ENCODE results near the gene LRTM1. TPM values are rescaled to one million over a fixed set of nuclear protein-coding genes. Genes with fewer than 3 reads are reported as not detected.

Gene LRTM1
- total and polyA plus RNA-seq, 2 of the 13 experiments (the other 11 are each of a cell fraction or from before 2014, with no cell fraction given): not detected

GRCh38 chr3:54918516-54918915, 9.3 kb downstream of the LRTM1 start:
- POLR2A ChIA-PET: no interaction called here
- CTCF ChIA-PET (ENCODE audit: low intra/inter-chr PET ratio, low total read pairs): no interaction called here
- DNase-seq (ENCODE audit: low spot score): no peak
- BruUV-seq (replicated peaks): no TSS peak
- TF ChIP-seq, protein P1, sequence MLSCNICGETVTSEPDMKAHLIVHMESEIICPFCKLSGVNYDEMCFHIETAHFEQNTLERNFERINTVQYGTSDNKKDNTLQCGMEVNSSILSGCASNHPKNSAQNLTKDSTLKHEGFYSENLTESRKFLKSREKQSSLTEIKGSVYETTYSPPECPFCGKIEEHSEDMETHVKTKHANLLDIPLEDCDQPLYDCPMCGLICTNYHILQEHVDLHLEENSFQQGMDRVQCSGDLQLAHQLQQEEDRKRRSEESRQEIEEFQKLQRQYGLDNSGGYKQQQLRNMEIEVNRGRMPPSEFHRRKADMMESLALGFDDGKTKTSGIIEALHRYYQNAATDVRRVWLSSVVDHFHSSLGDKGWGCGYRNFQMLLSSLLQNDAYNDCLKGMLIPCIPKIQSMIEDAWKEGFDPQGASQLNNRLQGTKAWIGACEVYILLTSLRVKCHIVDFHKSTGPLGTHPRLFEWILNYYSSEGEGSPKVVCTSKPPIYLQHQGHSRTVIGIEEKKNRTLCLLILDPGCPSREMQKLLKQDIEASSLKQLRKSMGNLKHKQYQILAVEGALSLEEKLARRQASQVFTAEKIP (CRISPR knock-in tag; IDR thresholded peaks at IDR 0.05; ENCODE audit: borderline replicate concordance): no peak
- TF ChIP-seq ZNF597 (CRISPR knock-in tag; IDR thresholded peaks at IDR 0.05) (no peak), MATR3 (CRISPR knock-in tag; IDR thresholded peaks at IDR 0.05) (no peak), SKIL (CRISPR knock-in tag; IDR thresholded peaks at IDR 0.05; ENCODE audit: borderline replicate concordance) (no peak), SNAI1 (CRISPR knock-in tag; IDR thresholded peaks at IDR 0.05; ENCODE audit: borderline replicate concordance) (no peak), ZNF720 (CRISPR knock-in tag; IDR thresholded peaks at IDR 0.05) (no peak), PHF8 (CRISPR knock-in tag; IDR thresholded peaks at IDR 0.05) (no peak), ZNF572 (CRISPR knock-in tag; IDR thresholded peaks at IDR 0.05) (no peak), ZNF850 (CRISPR knock-in tag; conservative IDR thresholded peaks at IDR 0.05) (no peak), ZNF788 (CRISPR knock-in tag; IDR thresholded peaks at IDR 0.05; ENCODE audit: borderline replicate concordance) (no peak), ZNF780A (CRISPR knock-in tag; IDR thresholded peaks at IDR 0.05) (no peak), ZNF275 (CRISPR knock-in tag; IDR thresholded peaks at IDR 0.05; ENCODE audit: borderline replicate concordance) (no peak), ZNF33B (CRISPR knock-in tag; IDR thresholded peaks at IDR 0.05) (no peak), ZBTB14 (CRISPR knock-in tag; IDR thresholded peaks at IDR 0.05) (no peak), SALL2 (CRISPR knock-in tag; IDR thresholded peaks at IDR 0.05) (no peak), ZMYM2 (CRISPR knock-in tag; IDR thresholded peaks at IDR 0.05) (no peak), RAD51 (IDR thresholded peaks at IDR 0.05; ENCODE audit: borderline replicate concordance) (no peak)
- Histone ChIP-seq H3K4me2 (ENCODE audit: low read depth, low read length) (no peak overlapping the region), H3K79me2 (ENCODE audit: insufficient read depth, low read length) (no peaks in the 10 kb centered on the region), H3K27ac (ENCODE audit: extremely low read length, insufficient read depth, low read length) (no peak overlapping the region), H3K4me1 (ENCODE audit: insufficient read depth, low read length) (no peaks in the 10 kb centered on the region), H3K9me3 (ENCODE audit: low read length) (no peaks in the 10 kb centered on the region), H4K20me1 (ENCODE audit: insufficient read depth, low read length) (0 out of 2 replicates have a peak, but pooled peaks cover 2% of the 10 kb centered on the region), H2AFZ (ENCODE audit: low read length) (no peak overlapping the region), H3K27me3 (ENCODE audit: control insufficient read depth in 1 of 2, insufficient read depth in 2 of 2, low read length in 2 of 2) (no peaks in the 10 kb centered on the region; a peak in 1 of 5 replicates), H3K9ac (ENCODE audit: insufficient read depth, low read depth, low read length) (no peak overlapping the region), H3K36me3 (replicated peaks in 1 of 2; ENCODE audit: control insufficient read depth in 1 of 2, insufficient read depth in 2 of 2, low read length in 2 of 2) (no peaks in the 10 kb centered on the region), H3K4me3 (replicated peaks in 1 of 3; ENCODE audit: insufficient read depth in 1 of 3, low read depth in 2 of 3, low read length in 3 of 3) (no peak overlapping the region)
- ATAC-seq: no peak
- in situ Hi-C loops (cut with HindIII; ENCODE audit: extremely low pct_ligation_motif_present, low pct_unique_long_range_greater_than_20kb) (no loop called here), intact Hi-C loops (cut with micrococcal nuclease; ENCODE audit: unreplicated experiment) (no loop called here)
- no peak for FAIRE-seq
- 37% methylated on average over 9 of the region's 12 CpGs for WGBS (ENCODE audit: low lambda C conversion rate)

All from HepG2 (cell line).